HG03139 (cell line): ENCODE measurements around the gene KLF3.
A peak's percentile ranks its signal among the peaks of the same experiment; 100 is the strongest.

Experiments used
- ATAC-seq: cut with Tn5 transposase; IDR thresholded peaks from one replicate; pipeline ENCODE4 v1.9.1; 2021; ENCODE audit not compliant: unreplicated experiment

The KLF3 gene

GRCh38 chr4:38654273-38654672 lies 9.7 kb upstream of the KLF3 start:
- no peak for ATAC-seq

DNA sequence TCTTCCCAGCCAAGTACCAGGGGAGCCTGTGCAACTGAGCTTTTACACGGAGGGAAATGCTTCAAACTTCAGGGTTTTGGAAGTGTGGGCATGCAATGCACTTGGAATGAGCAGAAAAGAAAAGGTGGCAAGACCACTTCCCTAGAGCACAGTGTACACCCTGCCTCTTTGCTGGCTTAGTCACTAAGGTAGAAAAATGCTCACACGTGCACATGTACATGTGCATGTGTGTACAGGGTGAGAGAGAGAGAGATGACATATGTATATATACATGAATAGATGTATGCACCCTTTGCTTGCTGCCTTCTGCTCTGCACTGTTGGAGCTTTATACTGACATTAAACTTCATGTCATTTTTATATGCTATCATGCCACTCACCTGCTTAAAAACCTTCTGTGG lies 7.9 kb upstream of the KLF3 start:
- no peak for ATAC-seq

GRCh38 chr4:38659346-38659745 lies 4.7 kb upstream of the KLF3 start:
- no peak for ATAC-seq

GRCh38 chr4:38660838-38661237 lies 3.2 kb upstream of the KLF3 start:
- ATAC-seq = no peak

DNA sequence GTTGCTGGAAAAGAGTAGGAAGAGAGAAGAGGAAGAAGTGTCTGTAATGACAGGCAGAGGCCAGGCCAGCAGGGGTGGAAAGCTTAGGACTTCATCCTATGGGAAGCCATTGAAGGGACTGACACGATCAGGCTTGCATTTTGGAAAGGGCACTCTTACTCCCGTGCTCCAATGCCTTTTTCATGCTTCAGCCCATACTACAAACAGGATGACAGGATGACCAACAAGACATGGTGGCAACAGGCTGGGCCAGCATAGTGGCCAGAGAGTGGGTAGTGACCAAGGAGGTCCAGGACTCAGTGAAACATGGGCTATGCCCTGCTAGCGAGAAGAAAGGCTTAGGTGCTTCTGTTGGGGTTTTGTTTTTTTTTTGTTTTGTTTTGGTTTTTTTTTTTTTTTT lies 2.6 kb upstream of the KLF3 start:
- ATAC-seq = no peak

- ATAC-seq = no peak
Observed at GRCh38 chr4:38662522-38663089, 1.4 kb upstream of the KLF3 start.

- peak; percentile 31 for ATAC-seq
Observed at GRCh38 chr4:38663090-38663800, 754 bp upstream of the KLF3 start.

DNA sequence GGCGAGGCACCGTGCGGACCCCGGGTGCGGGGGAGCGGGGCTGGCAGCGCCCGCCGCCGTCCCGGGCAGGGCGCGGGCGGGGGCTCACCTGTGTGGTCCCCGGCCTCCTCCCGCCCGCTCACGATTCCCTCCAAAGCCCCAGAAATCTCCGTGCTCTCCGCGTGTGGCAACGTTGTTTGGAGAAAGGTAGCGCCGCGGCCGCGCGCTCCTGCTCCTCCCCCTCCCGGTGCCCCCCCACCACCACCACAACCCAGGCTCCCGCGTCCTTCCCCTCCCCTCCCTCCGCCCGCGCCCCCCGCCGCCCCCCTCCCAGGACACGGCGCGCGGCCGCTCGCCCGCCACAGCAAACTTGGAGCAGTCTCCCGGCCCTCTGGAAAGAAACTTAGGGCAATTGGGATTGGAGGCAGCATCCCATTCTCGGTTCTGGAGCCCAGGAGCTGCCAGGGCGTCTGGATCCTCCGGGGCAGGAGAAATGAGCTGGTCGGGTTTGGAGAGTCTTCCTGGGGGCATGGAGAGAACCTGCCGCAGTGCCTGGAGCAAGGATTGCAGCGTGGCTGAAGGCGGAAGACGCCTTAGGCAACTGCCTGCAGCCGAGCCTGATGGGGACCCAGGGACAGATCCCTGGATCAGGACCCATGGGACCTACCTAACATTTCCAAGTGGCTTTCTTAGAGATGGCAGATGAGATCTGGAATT lies 855 bp downstream of the KLF3 start:
- no peak for ATAC-seq

GRCh38 chr4:38665551-38666411 lies 1.8 kb downstream of the KLF3 start:
- ATAC-seq = no peak

GRCh38 chr4:38666766-38667084 lies 2.7 kb downstream of the KLF3 start:
- no peak for ATAC-seq

GRCh38 chr4:38667085-38667893 lies 3.3 kb downstream of the KLF3 start:
- peak; percentile 29 for ATAC-seq

DNA sequence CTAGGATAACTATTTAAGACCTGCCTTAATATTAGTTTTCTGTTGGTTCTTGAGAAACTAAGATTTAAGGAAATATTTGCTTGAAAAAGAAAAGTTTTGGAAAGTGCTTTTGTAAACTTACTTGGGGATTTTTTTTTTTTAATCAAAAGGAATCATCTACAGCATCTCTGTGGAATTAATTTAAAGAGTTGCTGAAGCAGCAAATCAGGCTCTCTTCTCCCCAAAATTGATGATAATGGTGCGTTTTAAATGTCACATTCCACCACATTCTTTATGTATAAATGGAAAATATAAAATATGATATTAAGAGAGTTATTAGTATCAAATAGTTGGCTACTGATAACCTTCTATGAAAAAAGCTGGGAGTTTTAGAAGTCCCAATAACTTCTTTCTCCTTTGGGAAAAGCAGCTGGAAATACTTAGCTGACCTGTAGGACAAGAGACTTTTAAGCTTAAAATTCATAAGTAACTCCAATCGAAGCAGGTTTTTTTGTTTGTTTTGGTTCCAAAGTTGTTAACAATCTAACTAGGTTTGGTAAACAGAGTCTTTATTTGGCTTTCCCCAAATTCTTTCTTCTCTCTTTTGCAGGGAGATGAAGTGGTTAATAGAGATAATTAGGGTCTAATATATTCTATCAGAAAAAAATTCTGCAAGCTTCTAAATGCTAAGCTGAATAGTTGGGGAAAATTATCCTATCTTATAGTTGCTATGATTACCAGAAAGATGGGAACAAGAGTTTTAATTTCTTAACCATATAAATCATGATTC lies 4.4 kb downstream of the KLF3 start:
- no peak for ATAC-seq

GRCh38 chr4:38669208-38669607 lies 5.2 kb downstream of the KLF3 start:
- no peak for ATAC-seq

DNA sequence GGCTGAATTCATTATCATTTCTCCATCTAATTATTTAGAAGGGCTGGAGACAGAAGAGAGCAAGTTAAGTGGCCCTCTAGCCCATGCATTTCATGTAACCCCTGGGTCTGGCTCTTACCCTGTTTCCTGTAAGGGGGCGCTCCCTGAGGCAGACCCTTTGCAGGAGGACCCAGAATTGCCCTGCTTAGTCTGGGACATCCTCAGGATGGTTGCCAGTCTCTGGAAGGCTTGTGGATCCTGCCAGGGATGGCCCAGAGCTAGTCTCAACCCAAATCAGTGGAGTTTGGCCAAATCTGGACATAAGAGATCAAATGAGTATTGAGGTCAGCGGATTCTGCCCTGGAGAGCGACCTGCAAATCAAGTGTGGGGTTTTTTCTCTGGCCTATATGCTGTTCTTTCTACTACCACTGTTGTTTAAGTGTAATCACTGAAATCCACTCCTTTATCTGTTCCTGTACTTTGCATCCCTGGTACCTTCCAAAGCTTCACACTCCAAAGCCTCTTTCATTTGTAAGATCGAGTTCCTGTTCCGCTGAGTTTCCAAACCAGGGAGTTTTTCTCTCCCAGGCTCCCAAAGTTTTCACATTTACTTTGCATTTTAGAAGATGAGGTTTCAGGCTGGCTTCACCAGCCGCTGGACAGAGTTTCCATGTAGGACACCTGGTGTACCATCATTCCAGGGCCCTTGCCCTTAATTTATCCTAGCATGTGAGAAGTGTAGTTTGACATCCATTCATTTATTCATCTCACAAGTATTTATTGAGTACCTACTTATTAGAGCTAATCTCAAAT lies 6.3 kb downstream of the KLF3 start:
- ATAC-seq = no peak

GRCh38 chr4:38670939-38671591 lies 7.1 kb downstream of the KLF3 start:
- ATAC-seq = no peak

GRCh38 chr4:38671592-38671940 lies 7.6 kb downstream of the KLF3 start:
- no peak for ATAC-seq

- ATAC-seq = no peak
Observed at GRCh38 chr4:38672074-38672396, 8.0 kb downstream of the KLF3 start.

- ATAC-seq = no peak
Observed at GRCh38 chr4:38672397-38673129, 8.6 kb downstream of the KLF3 start.
